H7 (cell line): ENCODE measurements around the gene FIGN. TPM values are rescaled to one million over a fixed set of nuclear protein-coding genes. Genes with fewer than 3 reads are reported as not detected.

Experiments used
- DNase-seq: peaks from one replicate; pipeline ENCODE4 v3.0.0; 2012
- H3K27me3 ChIP-seq: 2 replicates; pipeline ENCODE4 v1.6.0; 2011; ENCODE audit warnings: mild to moderate bottlenecking, low read length; ENCODE audit not compliant: control insufficient read depth, insufficient read depth
- H3K36me3 ChIP-seq: replicated peaks from 2 replicates; pipeline ENCODE4 v1.5.1; 2011; ENCODE audit warnings: low read length; ENCODE audit not compliant: control insufficient read depth, insufficient read depth
- H3K4me3 ChIP-seq: 2 replicates; pipeline ENCODE4 v1.5.1; 2011; ENCODE audit warnings: low read depth, mild to moderate bottlenecking, control low read depth, low read length, moderate library complexity; ENCODE audit not compliant: insufficient read depth
- total RNA-seq: library from RNA; depleted of rRNA; stranded (reverse); fragments of >200 nt; shearing (Covaris generic); gene quantifications from 2 replicates; pipeline ENCODE4 v1.2.3, GENCODE V29; 2014

FIGN gene
- total RNA-seq, 1 experiment from 2014 or later: 8.7 TPM

GRCh38 chr2:163573652-163574051 is 162.2 kb downstream of the FIGN start:
- Histone ChIP-seq H3K36me3 (no peaks in the 10 kb centered on the region), H3K27me3 (no peaks in the 10 kb centered on the region), H3K4me3 (no peak overlapping the region)
- DNase-seq: no peak

GRCh38 chr2:163572850-163573249 is 163.0 kb downstream of the FIGN start:
- DNase-seq: no peak

GRCh38 chr2:163571423-163572102 is 164.2 kb downstream of the FIGN start:
- H3K27me3 ChIP-seq: no peaks in the 10 kb centered on the region
- no peak overlapping the region for H3K4me3 ChIP-seq
- H3K36me3 ChIP-seq: no peaks in the 10 kb centered on the region
- no peak for DNase-seq

More at GRCh38 chr2:163572850-163573249, 163.0 kb downstream of the FIGN start:
- Histone ChIP-seq H3K36me3 (no peaks in the 10 kb centered on the region), H3K4me3 (no peak overlapping the region), H3K27me3 (no peaks in the 10 kb centered on the region)

- no peaks in the 10 kb centered on the region for H3K36me3 ChIP-seq
- H3K27me3 ChIP-seq: no peaks in the 10 kb centered on the region
- no peak overlapping the region for H3K4me3 ChIP-seq
- DNase-seq: no peak
Observed at GRCh38 chr2:163570391-163570790, 165.4 kb downstream of the FIGN start.

GRCh38 chr2:163565192-163565591 is 170.6 kb downstream of the FIGN start:
- no peaks in the 10 kb centered on the region for H3K27me3 ChIP-seq
- no peak overlapping the region for H3K4me3 ChIP-seq
- no peak for DNase-seq
- H3K36me3 ChIP-seq: no peaks in the 10 kb centered on the region

- Histone ChIP-seq H3K36me3 (no peaks in the 10 kb centered on the region), H3K27me3 (no peaks in the 10 kb centered on the region), H3K4me3 (no peak overlapping the region)
- DNase-seq: no peak
Observed at GRCh38 chr2:163564236-163564635, 171.6 kb downstream of the FIGN start.

GRCh38 chr2:163563336-163563735 is 172.5 kb downstream of the FIGN start:
- DNase-seq: no peak
- Histone ChIP-seq H3K36me3 (no peaks in the 10 kb centered on the region), H3K27me3 (no peaks in the 10 kb centered on the region), H3K4me3 (no peak overlapping the region)

GRCh38 chr2:163558251-163559021 is 177.4 kb downstream of the FIGN start:
- DNase-seq: no peak
- Histone ChIP-seq H3K36me3 (no peaks in the 10 kb centered on the region), H3K4me3 (no peak overlapping the region), H3K27me3 (no peaks in the 10 kb centered on the region)

- Histone ChIP-seq H3K27me3 (no peaks in the 10 kb centered on the region), H3K4me3 (no peak overlapping the region), H3K36me3 (no peaks in the 10 kb centered on the region)
- DNase-seq: no peak
Observed at GRCh38 chr2:163556511-163556910, 179.3 kb downstream of the FIGN start.

- DNase-seq: no peak
- no peaks in the 10 kb centered on the region for H3K27me3 ChIP-seq
- H3K4me3 ChIP-seq: no peak overlapping the region
- no peaks in the 10 kb centered on the region for H3K36me3 ChIP-seq
Observed at GRCh38 chr2:163554864-163555263, 180.9 kb downstream of the FIGN start.

- no peak for DNase-seq
- H3K36me3 ChIP-seq: no peaks in the 10 kb centered on the region
- no peaks in the 10 kb centered on the region for H3K27me3 ChIP-seq
- H3K4me3 ChIP-seq: no peak overlapping the region
Observed at GRCh38 chr2:163553601-163554000, 182.2 kb downstream of the FIGN start.

GRCh38 chr2:163552758-163553157 is 183.1 kb downstream of the FIGN start:
- no peaks in the 10 kb centered on the region for H3K36me3 ChIP-seq
- H3K4me3 ChIP-seq: no peak overlapping the region
- no peaks in the 10 kb centered on the region for H3K27me3 ChIP-seq
- no peak for DNase-seq

GRCh38 chr2:163551616-163552373 is 184.0 kb downstream of the FIGN start:
- H3K36me3 ChIP-seq: no peaks in the 10 kb centered on the region
- no peak overlapping the region for H3K4me3 ChIP-seq
- no peaks in the 10 kb centered on the region for H3K27me3 ChIP-seq
- no peak for DNase-seq

GRCh38 chr2:163548970-163549369 is 186.8 kb downstream of the FIGN start:
- DNase-seq: no peak
- no peaks in the 10 kb centered on the region for H3K36me3 ChIP-seq
- H3K27me3 ChIP-seq: no peaks in the 10 kb centered on the region
- no peak overlapping the region for H3K4me3 ChIP-seq
